Sciatic nerve (tissue), 2 donors: ENCODE measurements around the gene ACSS2. TPM values are rescaled to one million over a fixed set of nuclear protein-coding genes. Genes with fewer than 3 reads are reported as not detected.
A peak's percentile ranks its signal among the peaks of the same experiment; 100 is the strongest.

ENCODE experiments used
- ATAC-seq: fragments of 200-7000 bp; cut with Tn5 transposase; one replicate; pipeline ENCODE4 v1.9.1; 2020; ENCODE audit warnings: mild to moderate bottlenecking, moderate library complexity
- DNase-seq: peaks from one replicate; pipeline ENCODE4 v3.0.0-alpha.2; 2020; ENCODE audit warnings: low spot score
- intact Hi-C: fragments of 100-400 bp; cut with DNase I; formaldehyde crosslinking; loops from one replicate; pipeline ENCODE4 v1.14.2; 2022
- total RNA-seq: library from RNA; stranded (reverse); fragmentation: NEBNext Ultra II Directional; extraction: Animal tissue kit (Norgen Biotek cat#: 25700); gene quantifications from one replicate; pipeline ENCODE4 v1.2.1, GENCODE V29; 2021
- donor health status: DM: no; HTN: no; CAD: no.
- donor health status: DM: no; HTN: no; CAD: no.

The ACSS2 gene, protein sequence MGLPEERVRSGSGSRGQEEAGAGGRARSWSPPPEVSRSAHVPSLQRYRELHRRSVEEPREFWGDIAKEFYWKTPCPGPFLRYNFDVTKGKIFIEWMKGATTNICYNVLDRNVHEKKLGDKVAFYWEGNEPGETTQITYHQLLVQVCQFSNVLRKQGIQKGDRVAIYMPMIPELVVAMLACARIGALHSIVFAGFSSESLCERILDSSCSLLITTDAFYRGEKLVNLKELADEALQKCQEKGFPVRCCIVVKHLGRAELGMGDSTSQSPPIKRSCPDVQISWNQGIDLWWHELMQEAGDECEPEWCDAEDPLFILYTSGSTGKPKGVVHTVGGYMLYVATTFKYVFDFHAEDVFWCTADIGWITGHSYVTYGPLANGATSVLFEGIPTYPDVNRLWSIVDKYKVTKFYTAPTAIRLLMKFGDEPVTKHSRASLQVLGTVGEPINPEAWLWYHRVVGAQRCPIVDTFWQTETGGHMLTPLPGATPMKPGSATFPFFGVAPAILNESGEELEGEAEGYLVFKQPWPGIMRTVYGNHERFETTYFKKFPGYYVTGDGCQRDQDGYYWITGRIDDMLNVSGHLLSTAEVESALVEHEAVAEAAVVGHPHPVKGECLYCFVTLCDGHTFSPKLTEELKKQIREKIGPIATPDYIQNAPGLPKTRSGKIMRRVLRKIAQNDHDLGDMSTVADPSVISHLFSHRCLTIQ
- total RNA-seq = 103 TPM

DNA sequence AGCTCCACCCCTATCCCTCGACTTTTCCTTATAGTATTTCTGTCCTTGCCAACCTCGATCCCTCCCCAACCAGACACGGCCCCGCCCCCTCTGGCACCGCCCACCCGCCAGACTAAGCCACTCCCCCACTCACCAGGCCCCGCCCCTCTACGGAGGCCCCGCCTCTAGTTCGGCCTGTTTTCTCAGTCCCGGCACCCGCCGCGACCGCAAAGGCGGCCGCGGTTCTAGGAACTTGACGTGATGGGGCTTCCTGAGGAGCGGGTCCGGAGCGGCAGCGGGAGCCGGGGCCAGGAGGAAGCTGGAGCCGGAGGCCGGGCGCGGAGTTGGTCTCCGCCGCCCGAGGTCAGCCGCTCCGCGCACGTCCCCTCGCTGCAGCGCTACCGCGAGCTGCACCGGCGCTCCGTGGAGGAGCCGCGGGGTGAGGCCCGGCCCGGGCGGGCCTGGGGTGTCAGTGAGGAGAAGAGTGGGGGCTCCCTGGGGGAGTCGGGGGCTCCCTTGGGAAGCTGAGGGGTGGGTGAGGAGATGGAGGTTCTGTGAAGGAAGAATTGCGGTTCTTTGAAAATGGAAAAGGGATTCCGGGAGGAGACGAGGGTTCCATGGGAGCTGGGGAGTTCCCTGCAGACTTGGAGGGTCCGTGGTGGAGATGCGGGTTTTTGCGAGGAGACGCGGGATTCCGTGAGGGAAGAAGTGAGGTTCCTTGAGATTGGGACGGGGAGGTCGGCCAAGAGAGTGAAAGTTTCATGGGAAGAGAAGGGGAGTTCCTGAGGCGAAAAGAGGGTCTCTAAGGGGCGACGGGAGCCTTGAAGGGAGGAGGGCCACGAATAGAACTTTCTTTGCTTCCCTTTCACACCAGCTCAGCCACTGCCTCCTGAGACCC, at the start of gene ACSS2:
TSS of gene ACSS2 (plus strand) at position 207 of the 877 bp plus-strand sequence. CDS start at position 241, 34 bp downstream.
- DNase-seq = peak; percentile 100
- intact Hi-C loops = loop anchor here (10.0 kb wide), 1 partner anchor 218 kb away; the partner anchor contains the start of gene TRPC4AP
- peak; percentile 94 for ATAC-seq

- intact Hi-C loops = no loop called here
- no peak for ATAC-seq
- DNase-seq = no peak
Measured at GRCh38 chr20:34829191-34829590, 47.2 kb upstream of the ACSS2 start.

DNA sequence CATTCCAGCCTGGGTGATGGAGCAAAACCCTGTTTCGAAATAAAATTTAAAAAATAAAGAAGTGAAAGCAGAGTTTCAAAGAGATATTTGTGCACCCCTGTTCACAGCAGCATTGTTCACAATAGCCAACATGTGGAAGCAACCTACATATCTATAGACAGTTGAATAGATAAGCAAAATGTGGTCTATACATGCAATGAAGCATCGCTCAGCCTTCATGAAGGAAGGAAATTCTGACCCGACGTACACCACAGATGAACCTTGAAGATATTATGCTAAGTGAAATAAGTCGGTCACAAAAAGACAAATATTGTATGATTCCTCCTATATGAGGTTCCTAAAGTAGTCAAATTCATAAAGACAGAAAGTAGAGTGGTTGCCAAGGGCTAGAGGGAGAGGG, 44.5 kb upstream of the ACSS2 start:
- intact Hi-C loops = no loop called here
- ATAC-seq = no peak
- DNase-seq = no peak

GRCh38 chr20:34834459-34834893, 41.9 kb upstream of the ACSS2 start:
- intact Hi-C loops = no loop called here
- ATAC-seq = peak; percentile 49

GRCh38 chr20:34842143-34842542, 34.3 kb upstream of the ACSS2 start:
- DNase-seq = no peak
- no peak for ATAC-seq
- intact Hi-C loops = no loop called here

More at GRCh38 chr20:34834459-34834893, 41.9 kb upstream of the ACSS2 start:
- no peak for DNase-seq

DNA sequence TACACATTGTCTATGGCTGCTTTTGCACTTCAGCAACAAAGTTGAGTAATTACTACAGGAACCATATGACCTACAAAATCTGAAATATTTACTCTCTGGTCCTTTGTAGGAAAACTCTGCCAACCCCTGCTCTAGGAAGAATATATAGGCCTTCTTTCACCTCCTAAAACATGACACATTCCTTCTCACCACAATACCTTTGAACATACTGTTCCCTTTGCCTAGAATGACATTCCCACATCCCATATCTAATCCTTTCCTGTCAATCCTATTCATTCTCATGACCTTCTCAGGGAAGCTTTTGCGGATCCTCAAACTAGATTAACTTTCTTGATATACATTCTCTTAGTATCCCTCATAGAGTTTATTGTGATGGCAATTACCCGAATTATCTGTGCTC, 33.0 kb upstream of the ACSS2 start:
- ATAC-seq = no peak

GRCh38 chr20:34848597-34848996, 27.8 kb upstream of the ACSS2 start:
- intact Hi-C loops = no loop called here
- DNase-seq = no peak
- no peak for ATAC-seq

More for the DNA sequence above, 33.0 kb upstream of the ACSS2 start:
- DNase-seq = no peak
- intact Hi-C loops = no loop called here

GRCh38 chr20:34849778-34850177, 26.6 kb upstream of the ACSS2 start:
- intact Hi-C loops = no loop called here
- no peak for DNase-seq

DNA sequence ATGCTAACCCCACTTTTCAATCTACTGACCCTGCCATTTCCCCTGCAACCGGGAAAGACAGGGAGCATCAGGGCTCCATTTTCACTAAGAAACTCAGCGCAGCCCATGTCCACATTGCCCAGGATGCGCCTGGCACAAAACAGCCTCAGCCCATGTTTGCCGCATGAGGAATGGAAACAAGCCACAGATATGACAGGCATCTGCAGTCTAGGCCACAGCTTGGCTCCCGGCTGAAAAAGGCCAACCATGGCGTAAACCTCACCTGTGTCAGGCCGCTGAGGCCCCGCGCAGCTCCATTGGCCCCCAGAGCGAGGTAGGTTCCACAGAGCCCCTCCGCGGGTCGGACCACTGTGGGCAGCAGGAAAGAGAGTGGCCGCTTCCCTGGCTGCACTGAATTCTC, 25.4 kb upstream of the ACSS2 start:
- intact Hi-C loops = no loop called here

More at GRCh38 chr20:34849778-34850177, 26.6 kb upstream of the ACSS2 start:
- ATAC-seq = no peak

DNA sequence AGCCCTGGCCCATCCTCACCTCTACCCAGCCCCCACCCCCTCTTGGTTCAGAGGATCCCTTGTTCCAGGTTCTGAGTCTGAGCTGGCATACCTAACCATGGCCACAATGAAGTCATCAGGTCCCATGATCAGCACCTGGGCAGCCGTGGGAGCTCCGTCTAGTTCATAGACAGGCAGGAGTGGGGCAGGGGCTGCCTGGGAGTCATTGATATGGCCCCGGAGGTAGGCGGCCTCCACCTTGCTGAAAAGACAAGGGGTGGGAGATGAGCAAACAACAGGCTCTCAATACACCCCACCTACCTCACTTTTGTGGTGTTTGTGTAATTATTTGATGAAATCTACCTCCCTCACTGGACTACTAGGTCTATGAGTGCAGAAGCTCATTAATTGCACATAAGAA, 24.1 kb upstream of the ACSS2 start:
- intact Hi-C loops = no loop called here
- ATAC-seq = no peak
- no peak for DNase-seq

More for the DNA sequence above, 25.4 kb upstream of the ACSS2 start:
- no peak for DNase-seq
- ATAC-seq = no peak

DNA sequence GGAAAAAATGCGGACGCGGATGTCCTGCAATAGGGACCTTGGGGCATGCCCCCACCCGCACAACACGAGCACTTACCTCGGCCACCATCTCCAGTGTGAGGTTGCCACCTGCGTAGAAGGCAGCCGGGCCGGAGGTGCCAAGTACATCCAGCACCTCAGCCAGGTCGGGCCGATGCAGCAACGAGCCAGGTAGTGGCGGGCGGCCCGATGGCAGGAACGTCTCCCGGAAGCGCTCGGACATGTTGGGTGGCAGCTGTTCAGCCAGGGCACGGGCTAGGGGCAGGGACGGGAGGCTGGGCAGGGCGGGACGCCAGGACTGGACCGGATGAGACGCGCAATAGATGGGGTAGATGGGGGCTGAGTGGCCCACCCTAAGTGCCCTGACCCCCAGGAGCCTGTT, 17.0 kb upstream of the ACSS2 start:
- ATAC-seq = peak; percentile 16
- intact Hi-C loops = no loop called here
- DNase-seq = no peak

GRCh38 chr20:34859826-34860545, 16.4 kb upstream of the ACSS2 start:
- DNase-seq = no peak
- no peak for ATAC-seq
- intact Hi-C loops = no loop called here

- no peak for ATAC-seq
- intact Hi-C loops = no loop called here
- no peak for DNase-seq
Measured at GRCh38 chr20:34861386-34862084, 14.9 kb upstream of the ACSS2 start.

DNA sequence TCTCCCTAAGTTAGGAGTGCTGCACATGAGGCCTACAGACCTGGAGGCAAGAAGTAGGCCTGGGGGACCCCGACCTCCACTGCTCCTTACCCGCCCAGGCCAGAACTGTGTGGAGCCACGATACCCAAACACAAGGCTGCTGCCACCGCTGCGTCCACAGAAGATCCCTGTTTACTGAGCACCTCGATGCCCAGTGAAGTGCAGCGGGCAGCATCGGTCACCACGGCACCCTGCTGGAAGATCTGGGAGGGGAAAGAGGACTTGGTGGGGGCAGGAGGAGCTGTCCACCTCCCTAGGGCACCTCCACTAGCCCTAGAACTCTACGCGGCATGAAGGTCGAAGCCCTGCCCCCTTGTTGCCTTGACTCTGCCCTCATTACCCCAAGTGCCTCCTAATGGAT, 13.7 kb upstream of the ACSS2 start:
- DNase-seq (no peak), ATAC-seq (no peak)
- intact Hi-C loops = no loop called here

- intact Hi-C loops = no loop called here
- DNase-seq (no peak), ATAC-seq (no peak)
Measured at GRCh38 chr20:34863421-34863965, 12.9 kb upstream of the ACSS2 start.

- DNase-seq (no peak), ATAC-seq (no peak)
- intact Hi-C loops = no loop called here
Measured at GRCh38 chr20:34864216-34864615, 12.2 kb upstream of the ACSS2 start.

DNA sequence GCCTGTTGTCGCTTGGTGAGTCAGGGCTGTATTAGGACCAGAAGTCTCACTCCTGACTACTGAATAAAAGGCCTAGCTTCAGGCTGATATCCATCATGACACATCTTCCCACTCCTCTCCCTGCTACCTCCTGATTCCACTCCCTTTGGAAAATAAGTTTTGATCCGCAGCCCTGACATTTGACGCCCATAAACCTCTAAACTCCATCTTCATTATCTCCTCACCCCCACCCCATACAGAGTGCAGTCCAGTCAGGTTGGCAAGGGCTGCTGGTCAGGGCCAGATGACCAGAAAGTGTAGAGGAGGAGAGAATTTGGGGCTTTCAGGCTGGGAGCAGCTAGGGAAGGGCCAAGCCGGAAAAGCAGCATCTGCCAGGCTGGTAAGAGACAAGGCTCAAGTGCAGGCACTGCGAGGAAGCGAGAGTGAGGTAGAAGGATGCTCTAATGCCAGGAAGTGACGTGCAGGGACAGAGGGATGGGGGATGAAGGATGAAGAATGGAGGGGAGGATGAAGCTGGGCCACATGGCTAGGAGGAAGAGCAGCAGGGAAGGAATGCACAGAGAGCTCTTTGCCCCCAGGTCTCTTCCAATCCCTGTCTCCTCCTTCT, 5.0 kb upstream of the ACSS2 start:
- intact Hi-C loops = loop anchor here (5.0 to 10.0 kb wide), 2 partner anchors 81 to 223 kb away; partner anchors contain the start of gene TRPC4AP
- DNase-seq (no peak), ATAC-seq (no peak)
